Common myeloid progenitor, CD34-positive (primary cell): ENCODE results near the gene LYRM4.
"Not testable (repeated sequence)": the region's sequence is repeated elsewhere in the genome, so short reads cannot be mapped to it uniquely, and the experiment has no call there.

Experiments
- CTCF ChIA-PET: fragments of 350-600 bp; sonication (Branson Sonifier 250); formaldehyde crosslinking; loops from one replicate; lab custom pipeline; 2021; ENCODE audit warnings: antibody characterized with exemption; lab: Charles Lee
- POLR2A ChIA-PET: fragments of 350-600 bp; sonication (Branson Sonifier 250); formaldehyde crosslinking; loops from one replicate; lab custom pipeline; 2021; ENCODE audit warnings: antibody characterized with exemption; lab: Charles Lee
- DNase-seq, 3 donors: peaks; one replicate each; pipeline versions ENCODE4 v3.0.0 to v3.0.0-alpha.2; 2013
- H3K27ac ChIP-seq, 2 experiments: 1 replicate in 1 of 2; 2 replicates in 1 of 2; pipeline ENCODE4 v1.7.0; 2013; ENCODE audit warnings: inconsistent platforms in 2 of 2, low read length in 2 of 2, mild to moderate bottlenecking in 2 of 2, low read depth in 1 of 2, moderate library complexity in 1 of 2; ENCODE audit not compliant: severe bottlenecking in 2 of 2, insufficient read depth in 1 of 2, poor library complexity in 1 of 2
- H3K27me3 ChIP-seq, 5 experiments: replicated peaks in 2 of 5; 1 replicate in 3 of 5; 2 replicates in 2 of 5; pipeline versions ENCODE4 v1.6.1 to v1.7.0; 2013; ENCODE audit warnings: low read length in 4 of 5, mild to moderate bottlenecking in 2 of 5, moderate library complexity in 2 of 5, inconsistent platforms in 1 of 5; ENCODE audit not compliant: insufficient read depth in 5 of 5, control insufficient read depth in 4 of 5
- H3K36me3 ChIP-seq, 4 experiments: 1 replicate in 2 of 4; 2 replicates in 2 of 4; pipeline versions ENCODE4 v1.6.1 to v1.7.0; 2013; ENCODE audit warnings: low read length in 3 of 4, control low read depth in 1 of 4, mild to moderate bottlenecking in 1 of 4; ENCODE audit not compliant: control insufficient read depth in 4 of 4, insufficient read depth in 4 of 4
- H3K4me1 ChIP-seq, 4 experiments: 1 replicate in 3 of 4; 2 replicates in 1 of 4; pipeline versions ENCODE4 v1.6.1 to v1.7.1; 2013; ENCODE audit warnings: low read length in 3 of 4, mild to moderate bottlenecking in 3 of 4, control low read depth in 1 of 4, inconsistent platforms in 1 of 4, moderate library complexity in 1 of 4; ENCODE audit not compliant: control insufficient read depth in 4 of 4, insufficient read depth in 4 of 4; ENCODE audit errors: control extremely low read depth in 1 of 4
- H3K4me3 ChIP-seq, 7 experiments: 1 replicate in 4 of 7; 2 replicates in 3 of 7; pipeline versions ENCODE4 v1.5.1 to v1.7.0; 2013; ENCODE audit warnings: mild to moderate bottlenecking in 7 of 7, low read length in 6 of 7, moderate library complexity in 6 of 7, inconsistent platforms in 2 of 7, low read depth in 2 of 7, control low read depth in 1 of 7; ENCODE audit not compliant: insufficient read depth in 4 of 7, control insufficient read depth in 1 of 7; ENCODE audit errors: extremely low read depth in 1 of 7
- H3K9me3 ChIP-seq, 5 experiments: 1 replicate in 4 of 5; 2 replicates in 1 of 5; pipeline versions ENCODE4 v1.6.1 to v1.7.1; 2013; ENCODE audit warnings: low read length in 4 of 5, mild to moderate bottlenecking in 2 of 5, inconsistent platforms in 1 of 5, low read depth in 1 of 5, moderate library complexity in 1 of 5; ENCODE audit not compliant: control insufficient read depth in 4 of 5, insufficient read depth in 2 of 5; ENCODE audit errors: control extremely low read depth in 1 of 5
- WGBS: methylation state at CpG from one replicate; pipeline ENCODE4 v1.1.5; 2013; ENCODE audit not compliant: insufficient coverage; 5-methylcytosine and 5-hydroxymethylcytosine counted together

Gene LYRM4

DNA sequence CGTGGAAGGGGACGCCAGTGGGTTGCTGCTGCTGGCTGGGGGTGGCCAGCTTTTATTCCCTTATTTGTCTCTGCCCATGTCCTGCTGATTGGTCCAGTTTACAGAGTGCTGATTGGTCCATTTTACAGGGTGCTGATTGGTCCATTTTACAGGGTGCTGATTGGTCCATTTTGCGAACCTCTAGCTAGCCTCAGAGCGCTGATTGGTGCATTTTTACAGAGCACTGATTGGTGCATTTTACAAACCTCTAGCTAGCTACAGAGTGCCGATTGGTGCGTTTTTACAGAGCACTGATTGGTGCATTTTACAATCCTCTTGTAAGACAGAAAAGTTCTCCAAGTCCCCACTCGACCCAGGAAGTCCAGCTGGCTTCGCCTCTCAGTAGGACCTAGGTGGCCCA, 140.2 kb downstream of the LYRM4 start:
- H3K27me3 ChIP-seq, H3K4me3 ChIP-seq, H3K27ac ChIP-seq, H3K36me3 ChIP-seq, H3K4me1 ChIP-seq, POLR2A ChIA-PET, DNase-seq, H3K9me3 ChIP-seq: not testable (repeated sequence)
- 94% methylated on average over 5 of the region's 8 CpGs for WGBS
- CTCF ChIA-PET, result interaction anchor here (1.5 kb wide), 1 partner anchor 10 kb away, joined by 3 read pairs; no protein-coding TSS in a partner anchor

DNA sequence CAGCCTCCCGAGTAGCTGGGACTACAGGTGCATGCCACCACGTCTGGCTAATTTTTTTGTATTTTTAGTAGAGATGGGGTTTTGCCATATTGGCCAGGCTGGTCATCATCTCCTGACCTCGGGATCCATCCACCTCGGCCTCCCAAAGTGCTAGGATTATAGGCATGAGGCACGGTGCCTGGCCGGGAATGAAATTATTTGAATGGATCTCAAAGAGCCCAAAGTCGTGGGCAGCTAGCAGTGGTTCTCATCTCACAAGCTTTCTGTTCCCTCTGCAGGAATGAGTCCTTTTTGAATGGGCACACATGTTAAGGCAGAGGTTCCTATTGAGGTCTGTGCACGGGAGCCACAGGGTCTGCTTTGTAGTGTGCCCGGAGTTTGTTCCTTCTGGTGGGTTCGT, 140.7 kb downstream of the LYRM4 start:
- Histone ChIP-seq H3K27ac (no peak overlapping the region), H3K36me3 (no peaks in the 10 kb centered on the region), H3K27me3 (no peaks in the 10 kb centered on the region), H3K4me3 (no peak overlapping the region), H3K9me3 (no peaks in the 10 kb centered on the region), H3K4me1 (no peaks in the 10 kb centered on the region)
- CTCF ChIA-PET, result interaction anchor here (0.8 kb wide), 1 partner anchor 18 kb away, joined by 3 read pairs; no protein-coding TSS in a partner anchor
- WGBS, result 94% methylated on average over 8 of the region's 10 CpGs
- POLR2A ChIA-PET, result no interaction called here
- no peak for DNase-seq

DNA sequence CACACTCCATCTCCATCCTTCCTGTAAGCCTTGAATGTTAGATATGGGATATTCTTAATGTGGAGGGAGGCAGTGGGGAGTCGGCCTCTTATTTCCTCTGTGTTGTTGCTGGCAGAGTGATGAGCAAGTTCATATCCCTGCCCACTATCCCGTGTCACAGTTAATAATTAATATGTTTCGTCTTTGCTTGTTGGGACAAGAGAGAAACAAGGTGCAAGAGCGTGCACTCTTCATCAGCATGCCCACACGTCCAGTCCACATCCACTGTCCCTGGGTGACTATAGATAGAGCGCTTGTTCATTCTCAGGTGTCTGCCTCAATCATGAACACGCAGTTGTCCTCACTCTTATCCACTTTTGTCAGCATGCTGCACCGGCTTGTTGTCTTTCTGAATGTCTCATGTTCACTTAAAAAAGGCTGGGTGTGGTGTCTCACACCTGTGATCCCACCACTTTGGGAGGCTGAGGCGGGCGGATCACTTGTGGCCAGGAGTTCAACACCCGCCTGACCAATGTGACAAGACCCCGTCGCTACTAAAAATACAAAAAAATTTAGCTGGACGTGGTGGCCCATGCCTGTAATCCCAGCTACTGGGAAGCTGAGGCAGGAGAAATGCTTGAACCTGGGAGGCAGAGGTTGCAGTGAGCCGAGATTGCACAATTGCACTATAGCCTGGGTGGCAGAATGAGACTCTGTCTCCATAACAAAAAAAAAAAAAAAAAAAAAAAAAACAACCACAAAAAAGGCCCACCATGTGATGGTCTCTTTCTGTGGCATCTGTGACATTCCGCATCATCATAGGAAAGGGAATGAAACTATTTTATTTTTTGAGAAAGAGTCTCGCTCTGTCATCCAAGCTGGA, 141.4 kb downstream of the LYRM4 start:
- ChIA-PET CTCF (interaction anchor here (0.6 to 0.8 kb wide), 2 partner anchors 18 to 117 kb away, joined by 3 read pairs; no protein-coding TSS in a partner anchor), POLR2A (no interaction called here)
- Histone ChIP-seq H3K9me3 (no peaks in the 10 kb centered on the region), H3K27ac (no peak overlapping the region), H3K4me3 (no peak overlapping the region), H3K36me3 (no peaks in the 10 kb centered on the region), H3K4me1 (no peaks in the 10 kb centered on the region), H3K27me3 (no peaks in the 10 kb centered on the region)
- DNase-seq, result no peak
- WGBS, result 95% methylated on average over 12 of the region's 17 CpGs

DNA sequence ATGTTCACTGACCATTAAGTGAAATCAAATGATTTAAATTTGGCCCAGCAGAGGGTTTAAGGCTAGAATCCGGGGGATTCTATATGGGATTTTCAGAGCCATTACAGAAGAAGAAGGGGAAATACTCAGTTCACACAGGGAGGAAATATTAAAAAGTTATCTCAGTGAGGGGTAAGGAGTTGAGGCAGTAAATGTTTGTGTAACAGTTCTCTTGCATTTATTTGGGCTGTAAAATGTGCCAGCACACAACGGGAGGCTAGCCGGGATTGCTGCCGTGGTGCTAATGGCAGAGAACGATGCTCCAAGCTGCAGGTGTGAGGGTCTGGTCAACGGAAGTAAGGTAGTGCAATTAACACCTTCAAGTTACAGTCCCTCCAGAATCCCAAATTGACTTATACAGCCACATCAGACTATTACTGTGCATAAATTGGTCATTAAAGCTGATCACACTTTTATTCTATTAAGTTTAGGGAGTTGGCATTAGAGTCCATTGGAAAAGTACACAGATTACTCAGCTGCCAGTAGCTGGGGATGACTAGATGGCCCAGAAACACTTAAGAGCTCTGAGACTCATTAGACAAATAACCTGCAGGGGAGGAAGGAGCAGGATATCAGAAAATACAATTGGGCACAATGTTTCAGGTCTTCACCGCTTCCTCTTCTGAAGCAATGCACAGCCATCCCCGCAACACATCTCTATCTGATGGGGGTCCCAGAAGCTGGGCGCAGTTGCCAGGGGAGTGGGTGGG, 144.3 kb downstream of the LYRM4 start:
- H3K9me3 ChIP-seq, result no peaks in the 10 kb centered on the region
- ChIA-PET CTCF (no interaction called here), POLR2A (no interaction called here)
- peaks cover 0 to 3% (median 2%) of the 10 kb centered on the region in 4 experiments for H3K36me3 ChIP-seq
- no peak overlapping the region for H3K4me3 ChIP-seq
- no peaks in the 10 kb centered on the region for H3K4me1 ChIP-seq
- WGBS, result 93% methylated on average over 3 of the region's 9 CpGs
- H3K27me3 ChIP-seq, result no peaks in the 10 kb centered on the region
- DNase-seq, result no peak
- no peak overlapping the region for H3K27ac ChIP-seq

DNA sequence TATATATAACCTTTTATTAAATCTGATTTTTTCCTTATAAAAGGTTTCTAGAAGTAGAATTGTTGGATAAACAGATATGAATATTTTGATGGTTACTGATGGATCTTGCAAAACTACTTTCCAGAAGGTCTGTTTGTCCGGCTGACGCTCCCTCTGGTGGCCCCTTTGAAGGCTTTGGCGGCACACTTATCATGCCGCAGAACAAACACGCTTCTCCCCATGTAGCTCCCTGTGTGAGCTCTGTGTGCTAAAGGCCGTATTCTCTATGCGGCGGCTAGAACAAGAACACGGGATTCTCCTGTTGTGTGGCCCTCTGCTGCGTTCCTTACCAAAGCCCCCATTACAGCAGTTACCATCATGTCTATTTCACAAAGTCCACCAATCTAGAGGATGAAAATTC, 145.6 kb downstream of the LYRM4 start:
- ChIA-PET POLR2A (no interaction called here), CTCF (no interaction called here)
- no peak for DNase-seq
- H3K4me1 ChIP-seq, result no peaks in the 10 kb centered on the region
- H3K9me3 ChIP-seq, result no peaks in the 10 kb centered on the region
- H3K36me3 ChIP-seq, result peaks cover 0 to 7% (median 4%) of the 10 kb centered on the region in 4 experiments
- no peak overlapping the region for H3K4me3 ChIP-seq
- 96% methylated on average over 10 of the region's 10 CpGs for WGBS
- H3K27me3 ChIP-seq, result no peaks in the 10 kb centered on the region
- no peak overlapping the region for H3K27ac ChIP-seq

DNA sequence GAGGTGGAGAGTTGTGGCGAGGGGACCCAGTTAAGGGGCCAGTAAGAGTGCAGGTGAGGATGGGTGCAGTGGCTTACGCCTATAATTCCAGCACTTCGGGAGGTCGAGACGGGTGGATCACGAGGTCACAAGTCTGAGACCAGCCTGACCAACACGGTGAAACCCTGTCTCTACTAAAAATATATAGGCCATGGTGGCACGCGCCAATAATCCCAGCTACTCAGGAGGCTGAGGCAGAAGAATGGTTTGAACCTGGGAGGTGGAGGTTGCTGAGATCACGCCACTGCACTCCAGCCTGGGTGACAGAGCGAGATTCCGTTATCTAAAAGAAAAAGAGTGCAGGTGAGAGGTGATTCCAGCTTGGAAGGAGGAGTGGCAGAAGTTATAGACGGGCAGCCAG, 147.7 kb downstream of the LYRM4 start:
- no peaks in the 10 kb centered on the region for H3K4me1 ChIP-seq
- no peak for DNase-seq
- no peaks in the 10 kb centered on the region for H3K27me3 ChIP-seq
- no peak overlapping the region for H3K4me3 ChIP-seq
- H3K27ac ChIP-seq, result no peak overlapping the region
- CTCF ChIA-PET, result no interaction called here
- POLR2A ChIA-PET, result no interaction called here
- WGBS, result 89% methylated on average over 13 of the region's 13 CpGs
- H3K36me3 ChIP-seq, result peaks cover 0 to 10% (median 4%) of the 10 kb centered on the region in 4 experiments
- no peaks in the 10 kb centered on the region for H3K9me3 ChIP-seq
